Measurements from ENCODE around the gene HS3ST2.
"Not testable (repeated sequence)": the region's sequence is repeated elsewhere in the genome, so short reads cannot be mapped to it uniquely, and the experiment has no call there.

The HS3ST2 gene

DNA sequence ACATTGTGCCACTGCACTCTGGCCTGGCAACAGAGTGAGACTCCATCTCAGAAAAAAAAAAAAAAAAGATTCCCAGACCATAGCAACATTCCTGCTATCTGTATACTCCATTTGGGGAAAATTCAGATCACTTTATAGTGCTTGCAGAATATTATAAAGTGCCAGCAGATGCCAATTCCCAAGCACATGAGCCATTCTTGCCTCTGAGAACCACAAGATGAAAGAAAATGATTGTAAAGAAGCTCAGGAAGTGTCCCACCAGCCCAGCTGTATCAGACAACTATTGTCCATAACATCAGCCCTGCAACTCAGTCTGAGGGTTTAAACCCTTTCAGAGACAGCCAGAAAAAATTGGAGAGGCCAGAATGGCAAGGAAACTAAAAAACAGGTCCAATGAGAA lies 69.0 kb downstream of the HS3ST2 start:
- Histone ChIP-seq H3K27me3 (ENCODE audit: insufficient read depth, low read length) (no peaks in the 10 kb centered on the region), H3K27ac (ENCODE audit: low read length) (no peak overlapping the region), H3K4me3 (ENCODE audit: low read length) (no peak overlapping the region), H3K9ac (ENCODE audit: low read depth, low read length) (no peak overlapping the region), H3K36me3 (ENCODE audit: insufficient read depth, low read depth, low read length) (no peaks in the 10 kb centered on the region), H3K9me3 (ENCODE audit: insufficient read depth, low read depth, low read length) (no peaks in the 10 kb centered on the region), H3K4me1 (ENCODE audit: insufficient read depth, low read length) (no peaks in the 10 kb centered on the region)

DNA sequence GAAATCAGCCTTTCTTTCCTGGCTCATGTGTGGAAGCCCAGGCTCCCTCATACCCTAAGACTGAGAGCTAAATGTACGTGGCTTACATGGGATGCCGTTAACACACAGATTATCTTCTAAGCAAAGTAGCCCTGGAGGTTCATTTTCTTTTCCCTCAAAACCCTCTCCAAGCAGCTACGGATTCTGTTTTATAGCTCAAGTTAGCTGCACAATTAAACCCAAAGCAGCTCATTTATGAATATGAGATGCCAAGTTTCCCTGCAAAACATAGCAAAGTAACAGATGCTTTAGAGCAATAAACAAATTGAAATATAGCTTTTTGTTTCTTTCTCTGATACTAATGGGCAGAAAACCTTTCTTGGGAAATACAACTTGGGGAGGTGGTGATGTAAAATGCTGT lies 72.0 kb downstream of the HS3ST2 start:
- no peaks in the 10 kb centered on the region for H3K36me3 ChIP-seq (ENCODE audit: insufficient read depth, low read depth, low read length)
- no peak overlapping the region for H3K4me3 ChIP-seq (ENCODE audit: low read length)
- H3K4me1 ChIP-seq (ENCODE audit: insufficient read depth, low read length): no peaks in the 10 kb centered on the region

DNA sequence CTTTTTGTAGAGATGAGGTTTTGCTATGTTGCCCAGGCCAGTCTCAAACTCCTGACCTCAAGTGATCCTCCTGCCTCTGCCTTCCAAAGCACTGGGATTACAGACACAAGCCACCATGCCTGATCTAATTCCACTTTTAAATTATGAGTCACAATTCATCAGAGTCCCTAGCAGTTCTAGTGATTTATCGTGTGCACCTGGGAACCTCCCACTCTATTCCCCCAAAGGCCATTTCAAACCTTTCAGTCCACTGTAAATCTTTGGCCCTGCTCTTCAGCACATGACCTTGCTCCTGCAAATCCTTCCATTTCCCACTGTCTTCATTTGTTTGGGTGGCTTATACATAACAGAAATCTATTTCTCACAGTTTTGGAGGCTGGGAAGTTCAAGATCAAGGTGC lies 73.0 kb downstream of the HS3ST2 start:
- no peak overlapping the region for H3K4me3 ChIP-seq (ENCODE audit: low read length)
- H3K9me3 ChIP-seq (ENCODE audit: insufficient read depth, low read depth, low read length): no peaks in the 10 kb centered on the region
- H3K27ac ChIP-seq (ENCODE audit: low read length): no peak overlapping the region
- no peaks in the 10 kb centered on the region for H3K4me1 ChIP-seq (ENCODE audit: insufficient read depth, low read length)
- H3K9ac ChIP-seq (ENCODE audit: low read depth, low read length): no peak overlapping the region
- no peaks in the 10 kb centered on the region for H3K27me3 ChIP-seq (ENCODE audit: insufficient read depth, low read length)
- no peaks in the 10 kb centered on the region for H3K36me3 ChIP-seq (ENCODE audit: insufficient read depth, low read depth, low read length)

More for the DNA sequence above, 72.0 kb downstream of the HS3ST2 start:
- Histone ChIP-seq H3K27me3 (ENCODE audit: insufficient read depth, low read length) (no peaks in the 10 kb centered on the region), H3K27ac (ENCODE audit: low read length) (no peak overlapping the region), H3K9ac (ENCODE audit: low read depth, low read length) (no peak overlapping the region), H3K9me3 (ENCODE audit: insufficient read depth, low read depth, low read length) (no peaks in the 10 kb centered on the region)

DNA sequence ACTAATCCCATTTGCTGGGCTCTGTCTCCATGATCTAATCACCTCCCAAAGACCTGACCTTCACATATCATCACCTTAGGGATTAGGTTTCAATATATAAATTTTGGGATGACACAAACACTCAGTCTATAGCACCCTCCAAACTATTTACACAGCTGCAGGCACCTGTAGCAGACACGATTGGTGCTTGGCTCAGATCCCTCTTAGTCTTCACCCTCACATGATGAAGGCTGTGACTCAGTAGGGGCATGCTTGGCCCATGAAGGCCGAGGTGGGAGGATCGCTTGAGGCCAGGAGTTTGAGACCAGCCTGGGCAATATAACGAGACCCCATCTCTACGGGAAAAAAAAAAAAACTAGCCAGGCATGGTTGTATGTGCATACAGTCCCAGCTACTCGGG lies 73.5 kb downstream of the HS3ST2 start:
- no peaks in the 10 kb centered on the region for H3K27me3 ChIP-seq (ENCODE audit: insufficient read depth, low read length)
- H3K9me3 ChIP-seq (ENCODE audit: insufficient read depth, low read depth, low read length): no peaks in the 10 kb centered on the region
- H3K4me1 ChIP-seq (ENCODE audit: insufficient read depth, low read length): no peaks in the 10 kb centered on the region
- H3K27ac ChIP-seq (ENCODE audit: low read length): no peak overlapping the region
- H3K9ac ChIP-seq (ENCODE audit: low read depth, low read length): no peak overlapping the region
- H3K36me3 ChIP-seq (ENCODE audit: insufficient read depth, low read depth, low read length): no peaks in the 10 kb centered on the region
- H3K4me3 ChIP-seq (ENCODE audit: low read length): no peak overlapping the region

DNA sequence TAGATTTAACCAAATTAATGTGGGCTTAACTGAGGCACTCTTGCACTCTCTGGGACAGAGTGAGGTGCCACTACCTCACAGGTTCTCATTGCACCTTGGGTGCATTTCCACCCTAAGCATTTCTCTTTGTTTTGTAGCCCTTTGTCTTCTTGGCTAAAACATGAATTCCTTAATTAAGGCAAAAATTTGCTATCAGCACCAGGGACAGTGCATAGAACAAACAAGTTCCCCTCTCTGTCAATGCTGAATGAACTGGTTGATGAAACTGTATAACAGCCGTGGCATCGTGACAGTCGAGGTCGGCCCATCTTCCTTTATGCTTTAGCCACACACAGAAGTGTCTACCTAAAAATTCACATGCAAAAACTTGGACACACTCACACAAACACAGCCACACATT lies 74.8 kb downstream of the HS3ST2 start:
- H3K4me1 ChIP-seq (ENCODE audit: insufficient read depth, low read length): no peaks in the 10 kb centered on the region
- no peak overlapping the region for H3K4me3 ChIP-seq (ENCODE audit: low read length)
- H3K36me3 ChIP-seq (ENCODE audit: insufficient read depth, low read depth, low read length): no peaks in the 10 kb centered on the region
- H3K9ac ChIP-seq (ENCODE audit: low read depth, low read length): no peak overlapping the region
- no peaks in the 10 kb centered on the region for H3K27me3 ChIP-seq (ENCODE audit: insufficient read depth, low read length)
- no peaks in the 10 kb centered on the region for H3K9me3 ChIP-seq (ENCODE audit: insufficient read depth, low read depth, low read length)
- H3K27ac ChIP-seq (ENCODE audit: low read length): no peak overlapping the region

DNA sequence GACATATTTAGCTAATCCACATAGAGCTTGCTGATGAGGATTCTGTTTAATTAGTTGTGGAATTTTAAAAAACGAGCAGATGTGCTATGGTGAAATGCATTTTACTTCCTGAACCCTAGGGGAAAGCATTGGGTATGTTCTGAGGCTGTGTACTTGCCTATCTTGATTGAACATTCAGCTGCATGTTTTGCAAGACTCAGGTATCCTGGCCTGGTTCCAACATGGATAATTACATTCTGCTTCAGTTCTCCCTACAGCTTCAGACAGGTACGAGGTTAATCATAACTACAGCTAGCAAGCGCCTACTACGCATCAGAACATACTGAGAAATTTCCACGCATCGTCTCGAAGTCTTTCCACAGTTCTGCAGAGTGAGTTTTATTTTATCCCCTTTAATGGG lies 77.0 kb downstream of the HS3ST2 start:
- Histone ChIP-seq H3K36me3 (ENCODE audit: insufficient read depth, low read depth, low read length) (no peaks in the 10 kb centered on the region), H3K27ac (ENCODE audit: low read length) (no peak overlapping the region)

DNA sequence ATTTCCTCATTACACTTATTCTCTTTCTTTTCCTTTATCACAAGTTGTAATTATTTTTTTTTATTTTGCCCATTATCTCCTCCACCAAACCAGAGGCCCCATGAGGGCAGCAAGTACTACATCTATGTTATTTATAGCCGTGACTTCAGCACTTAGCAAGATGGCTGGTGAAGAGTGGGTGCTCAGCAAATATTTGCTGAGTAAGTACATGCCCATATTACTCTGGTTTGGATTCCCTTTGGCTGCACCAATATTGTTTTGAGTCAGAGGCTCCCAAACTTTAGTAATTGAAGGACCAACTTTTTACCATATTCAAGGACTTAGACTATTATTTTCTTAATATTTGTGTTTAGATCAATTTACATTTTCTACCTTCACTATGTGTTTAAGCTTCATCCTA lies 83.2 kb downstream of the HS3ST2 start:
- Histone ChIP-seq H3K36me3 (ENCODE audit: insufficient read depth, low read depth, low read length) (no peaks in the 10 kb centered on the region), H3K4me1 (ENCODE audit: insufficient read depth, low read length) (peaks cover 5% of the 10 kb centered on the region; the same call in 1 of the 2 replicates), H3K27me3 (ENCODE audit: insufficient read depth, low read length) (peaks cover 4% of the 10 kb centered on the region; the same call in 1 of the 2 replicates), H3K9me3 (ENCODE audit: insufficient read depth, low read depth, low read length) (no peaks in the 10 kb centered on the region), H3K4me3 (ENCODE audit: low read length) (no peak overlapping the region), H3K9ac (ENCODE audit: low read depth, low read length) (no peak overlapping the region), H3K27ac (ENCODE audit: low read length) (no peak overlapping the region)

More for the DNA sequence above, 77.0 kb downstream of the HS3ST2 start:
- no peaks in the 10 kb centered on the region for H3K27me3 ChIP-seq (ENCODE audit: insufficient read depth, low read length)
- H3K9ac ChIP-seq (ENCODE audit: low read depth, low read length): no peak overlapping the region
- no peak overlapping the region for H3K4me3 ChIP-seq (ENCODE audit: low read length)
- H3K9me3 ChIP-seq (ENCODE audit: insufficient read depth, low read depth, low read length): no peaks in the 10 kb centered on the region
- H3K4me1 ChIP-seq (ENCODE audit: insufficient read depth, low read length): no peaks in the 10 kb centered on the region

DNA sequence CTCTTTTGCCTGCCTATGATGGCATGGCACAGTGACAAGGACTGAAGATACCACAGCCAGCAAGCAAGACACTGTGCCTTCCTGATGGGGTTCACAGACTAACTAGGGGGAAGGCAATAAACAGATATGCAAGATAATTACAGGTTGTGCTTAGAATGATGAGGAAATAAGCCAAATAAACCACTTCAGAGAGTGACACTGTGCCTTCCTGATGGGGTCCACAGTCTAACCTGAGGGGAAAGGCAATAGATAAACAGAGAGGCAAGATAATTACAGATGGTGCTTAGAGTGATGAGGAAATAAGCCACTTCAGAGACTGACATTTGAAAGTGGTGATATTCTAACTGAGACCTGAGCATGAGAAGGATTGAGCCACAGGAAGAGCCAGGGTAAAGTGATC lies 84.2 kb downstream of the HS3ST2 start:
- Histone ChIP-seq H3K27ac (ENCODE audit: low read length) (no peak overlapping the region), H3K4me3 (ENCODE audit: low read length) (no peak overlapping the region), H3K4me1 (ENCODE audit: insufficient read depth, low read length) (peaks cover 5% of the 10 kb centered on the region; the same call in 1 of the 2 replicates), H3K27me3 (ENCODE audit: insufficient read depth, low read length) (peaks cover 4% of the 10 kb centered on the region; the same call in 1 of the 2 replicates), H3K36me3 (ENCODE audit: insufficient read depth, low read depth, low read length) (no peaks in the 10 kb centered on the region), H3K9ac (ENCODE audit: low read depth, low read length) (no peak overlapping the region), H3K9me3 (ENCODE audit: insufficient read depth, low read depth, low read length) (no peaks in the 10 kb centered on the region)

DNA sequence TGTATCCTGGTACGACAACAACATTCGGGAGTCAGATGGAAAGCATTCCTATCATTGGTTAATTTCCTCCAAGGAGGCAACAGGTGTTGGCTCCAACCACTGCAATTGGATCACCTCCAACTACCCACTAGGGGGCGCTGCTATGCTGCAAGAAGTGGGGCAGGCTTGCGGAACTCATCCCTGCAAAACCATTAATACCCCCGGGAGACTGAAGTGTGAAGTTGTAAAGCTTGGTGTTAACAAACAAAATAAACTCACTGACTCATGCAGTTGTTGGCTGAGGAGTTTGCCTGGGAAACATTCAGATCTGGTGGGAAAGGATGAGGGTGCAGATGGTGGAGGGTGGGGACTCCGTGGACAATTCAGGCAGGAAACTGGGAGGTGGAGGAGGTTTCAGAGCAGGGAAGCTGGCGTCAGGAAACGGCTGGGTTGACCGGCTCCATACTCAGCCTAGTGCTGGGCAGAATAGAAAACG lies 84.9 kb downstream of the HS3ST2 start:
- Histone ChIP-seq H3K4me1 (ENCODE audit: insufficient read depth, low read length) (peaks cover 5% of the 10 kb centered on the region; the same call in 1 of the 2 replicates), H3K36me3 (ENCODE audit: insufficient read depth, low read depth, low read length) (no peaks in the 10 kb centered on the region), H3K9ac (ENCODE audit: low read depth, low read length) (no peak overlapping the region), H3K27me3 (ENCODE audit: insufficient read depth, low read length) (peaks cover 4% of the 10 kb centered on the region; the same call in 1 of the 2 replicates), H3K4me3 (ENCODE audit: low read length) (no peak overlapping the region), H3K27ac (ENCODE audit: low read length) (no peak overlapping the region), H3K9me3 (ENCODE audit: insufficient read depth, low read depth, low read length) (no peaks in the 10 kb centered on the region)

DNA sequence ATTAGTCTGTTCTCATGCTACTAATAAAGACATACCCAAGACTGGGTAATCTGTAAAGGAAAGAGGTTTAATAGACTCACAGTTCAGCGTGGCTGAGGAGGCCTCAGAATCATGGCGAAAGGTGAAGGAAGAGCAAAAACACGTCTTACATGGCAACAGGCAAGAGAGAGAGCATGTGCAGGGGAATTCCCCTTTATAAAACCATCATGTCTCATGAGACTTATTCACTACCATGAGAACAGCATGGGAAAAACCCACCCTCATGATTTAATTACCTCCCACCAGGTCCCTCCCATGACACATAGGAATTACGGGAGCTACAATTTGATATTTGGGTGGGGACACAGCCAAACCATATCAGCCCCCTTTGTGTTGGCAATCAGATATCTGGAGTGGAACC lies 85.6 kb downstream of the HS3ST2 start:
- H3K9me3 ChIP-seq (ENCODE audit: insufficient read depth, low read depth, low read length); H3K27me3 ChIP-seq (ENCODE audit: insufficient read depth, low read length); H3K4me1 ChIP-seq (ENCODE audit: insufficient read depth, low read length); H3K27ac ChIP-seq (ENCODE audit: low read length); H3K4me3 ChIP-seq (ENCODE audit: low read length); H3K9ac ChIP-seq (ENCODE audit: low read depth, low read length); H3K36me3 ChIP-seq (ENCODE audit: insufficient read depth, low read depth, low read length): not testable (repeated sequence)

DNA sequence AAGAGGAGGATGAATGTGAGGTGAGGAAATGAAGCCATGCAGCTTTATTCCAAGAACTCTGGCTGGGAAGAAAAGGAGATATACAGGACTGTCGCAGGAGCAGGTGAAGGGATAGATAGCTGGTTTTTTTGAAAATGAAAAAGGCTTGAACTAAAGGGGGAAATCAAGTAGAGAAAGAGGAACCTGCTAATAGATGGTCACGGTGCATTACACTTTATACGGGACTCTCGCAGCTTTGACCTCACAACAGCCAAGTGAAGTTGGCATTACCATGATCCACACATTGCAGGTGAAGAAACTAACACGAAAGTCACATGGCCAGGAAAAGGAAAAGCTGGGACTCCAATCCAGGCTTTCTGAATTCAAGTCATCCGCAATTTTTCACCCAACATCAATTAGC lies 86.9 kb downstream of the HS3ST2 start:
- Histone ChIP-seq H3K4me3 (ENCODE audit: low read length) (no peak overlapping the region), H3K9ac (ENCODE audit: low read depth, low read length) (no peak overlapping the region), H3K36me3 (ENCODE audit: insufficient read depth, low read depth, low read length) (no peaks in the 10 kb centered on the region), H3K4me1 (ENCODE audit: insufficient read depth, low read length) (peaks cover 5% of the 10 kb centered on the region; the same call in 1 of the 2 replicates), H3K27ac (ENCODE audit: low read length) (no peak overlapping the region), H3K9me3 (ENCODE audit: insufficient read depth, low read depth, low read length) (no peaks in the 10 kb centered on the region), H3K27me3 (ENCODE audit: insufficient read depth, low read length) (peaks cover 4% of the 10 kb centered on the region; the same call in 1 of the 2 replicates)

DNA sequence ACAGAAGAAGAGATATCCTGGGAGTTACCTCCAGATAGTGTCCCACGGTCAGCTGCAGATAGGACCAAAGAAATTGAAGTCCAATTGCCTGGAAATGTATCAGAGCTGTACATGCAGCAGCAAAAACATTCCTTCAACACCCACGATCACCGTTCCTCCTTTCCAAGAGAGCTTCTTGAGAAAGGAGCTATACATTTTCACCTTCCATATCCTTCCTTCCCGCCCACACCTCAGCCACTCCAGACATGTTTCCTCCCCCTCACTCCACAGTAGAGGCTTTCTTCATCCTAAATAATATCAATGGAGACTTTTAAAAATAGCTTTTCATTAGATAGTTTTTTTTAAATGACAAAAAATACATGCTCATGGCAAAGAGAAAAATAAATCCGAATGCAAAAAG lies 87.6 kb downstream of the HS3ST2 start:
- H3K36me3 ChIP-seq (ENCODE audit: insufficient read depth, low read depth, low read length): no peaks in the 10 kb centered on the region
- no peak overlapping the region for H3K4me3 ChIP-seq (ENCODE audit: low read length)
- H3K27ac ChIP-seq (ENCODE audit: low read length): no peak overlapping the region
- H3K27me3 ChIP-seq (ENCODE audit: insufficient read depth, low read length): peaks cover 4% of the 10 kb centered on the region; the same call in 1 of the 2 replicates
- peaks cover 5% of the 10 kb centered on the region; the same call in 1 of the 2 replicates for H3K4me1 ChIP-seq (ENCODE audit: insufficient read depth, low read length)
- H3K9ac ChIP-seq (ENCODE audit: low read depth, low read length): no peak overlapping the region
- no peaks in the 10 kb centered on the region for H3K9me3 ChIP-seq (ENCODE audit: insufficient read depth, low read depth, low read length)

All from iPS-20b (cell line).